Cardiac atrium fibroblast (primary cell): ENCODE results near the gene ELAVL3. TPM values are rescaled to one million over a fixed set of nuclear protein-coding genes. Genes with fewer than 3 reads are reported as not detected.

Experiments used
- total RNA-seq: library from RNA; depleted of rRNA; stranded (reverse); fragments of >200 nt; gene quantifications from 2 replicates; pipeline ENCODE4 v1.2.3, GENCODE V29; 2015

Gene ELAVL3
- total RNA-seq = not detected in 2 replicates

DNA sequence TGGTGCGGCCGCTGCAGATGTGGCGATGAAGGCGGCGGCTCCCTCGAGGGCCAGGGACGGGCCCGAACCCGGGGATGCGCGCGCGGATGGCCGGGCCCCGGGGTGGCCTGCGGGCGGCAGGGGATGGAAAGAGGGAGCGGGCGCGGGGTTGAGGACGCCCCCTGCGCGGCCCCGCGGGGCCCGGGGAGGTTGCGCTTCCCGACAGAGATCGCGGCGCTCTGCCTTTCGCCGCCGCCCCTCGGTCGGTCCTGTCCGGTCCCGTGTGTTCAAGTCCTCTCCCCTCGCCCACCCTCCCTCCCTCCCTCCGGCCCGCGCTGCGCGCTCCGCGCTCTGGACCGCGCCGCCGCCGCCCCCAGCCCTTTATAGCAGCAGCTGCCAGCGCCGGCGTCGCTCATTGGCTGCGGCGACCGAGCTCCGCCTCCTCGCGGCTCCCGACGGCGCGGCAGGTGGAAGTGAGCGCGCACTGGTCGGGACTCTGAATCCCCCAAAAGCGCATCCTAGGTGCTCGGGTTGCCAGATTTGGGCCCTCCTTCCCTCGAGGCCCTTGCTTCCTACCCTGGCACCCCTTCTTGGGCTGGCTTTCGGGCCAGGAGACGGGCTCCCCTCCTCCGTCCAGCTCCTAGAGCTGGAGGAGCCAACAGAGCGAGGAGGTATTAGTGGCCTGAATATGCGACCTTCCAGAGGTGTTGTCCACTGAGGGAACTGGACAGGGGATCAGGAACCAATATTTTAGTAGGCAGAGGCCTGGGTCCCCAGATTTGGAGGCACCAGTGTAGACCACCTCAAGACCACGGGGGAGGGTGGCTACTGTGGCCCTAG is at the start of gene ELAVL3:
Gene ELAVL3, minus strand, starts transcription at position 332 of the 819 bp plus-strand sequence. CDS start 438 bp downstream, outside the sequence.

DNA sequence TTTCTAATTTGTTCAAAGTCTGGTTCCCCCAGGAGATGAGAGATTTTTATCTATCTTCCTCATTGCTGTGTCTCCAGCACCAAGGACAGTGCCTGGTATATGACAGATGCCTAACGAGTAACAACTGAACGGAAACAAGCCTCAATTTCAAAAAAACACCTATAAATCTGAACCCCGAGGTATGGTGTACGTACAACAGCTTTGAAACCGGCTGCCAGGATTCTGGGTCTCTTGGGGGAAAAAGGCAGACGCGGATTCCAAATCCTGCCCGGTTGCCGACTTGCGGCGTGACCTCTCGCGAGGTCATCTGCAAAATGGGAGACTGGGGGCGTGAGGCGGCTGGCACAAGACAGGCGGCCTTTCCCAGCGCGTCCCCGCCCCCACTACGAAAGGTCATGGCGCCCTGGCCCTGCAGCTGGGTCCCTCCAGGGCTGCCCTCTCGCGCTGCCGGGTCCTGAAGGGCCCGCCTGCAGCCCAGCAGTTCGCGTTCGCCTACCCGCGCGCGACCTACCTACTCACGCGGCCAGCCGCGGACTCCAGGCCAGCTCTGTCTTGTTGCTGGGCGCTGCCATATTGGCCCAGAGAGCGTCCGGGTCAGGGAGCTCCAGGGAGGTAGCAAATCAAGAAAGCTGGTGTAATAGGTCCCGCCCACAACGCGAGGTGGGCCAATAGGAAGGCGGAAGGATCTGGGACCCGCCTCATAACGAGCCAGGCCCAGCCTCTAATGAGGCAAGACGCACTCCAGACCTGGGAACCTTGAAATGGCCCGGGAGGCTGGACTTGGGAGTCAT is 47.9 kb upstream of the ELAVL3 start, which contains the start of gene ECSIT:
Gene ECSIT, minus strand, starts transcription at position 584 of the 791 bp plus-strand sequence. CDS start 9,964 bp downstream, outside the sequence.

DNA sequence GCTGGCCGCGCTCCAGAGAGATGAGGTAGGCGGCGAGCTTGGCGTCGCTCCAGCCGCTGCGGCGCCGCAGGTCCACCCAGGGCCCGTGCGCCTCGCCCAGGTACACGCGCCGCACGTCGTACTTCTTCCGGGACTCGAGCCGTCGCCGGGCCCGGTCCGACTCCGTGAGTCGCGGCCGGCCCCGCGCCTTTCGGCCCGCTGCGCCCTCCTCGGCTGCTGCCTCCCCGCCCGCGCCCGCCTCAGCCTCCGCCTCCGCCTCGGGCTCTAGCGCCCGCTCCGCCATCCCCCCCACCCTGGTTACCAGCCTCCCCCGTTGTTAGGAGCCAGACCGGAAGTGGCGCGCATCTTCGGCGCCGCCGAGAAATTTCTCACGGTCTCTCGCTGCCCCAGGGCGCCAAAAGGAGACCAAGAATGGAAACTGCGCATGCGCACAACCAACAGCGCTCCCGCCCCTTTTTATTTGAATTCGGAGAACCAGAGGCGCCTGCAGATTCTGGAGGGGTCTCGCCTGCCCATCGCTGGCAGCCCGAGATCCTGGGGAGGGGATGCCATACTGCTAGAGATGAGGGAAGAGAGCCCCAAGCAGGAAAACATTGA is 24.8 kb upstream of the ELAVL3 start, which contains the start of gene ZNF653:
Gene ZNF653, minus strand, starts transcription at position 336 of the 597 bp plus-strand sequence. Its CDS starts 53 bp downstream, at position 283.

DNA sequence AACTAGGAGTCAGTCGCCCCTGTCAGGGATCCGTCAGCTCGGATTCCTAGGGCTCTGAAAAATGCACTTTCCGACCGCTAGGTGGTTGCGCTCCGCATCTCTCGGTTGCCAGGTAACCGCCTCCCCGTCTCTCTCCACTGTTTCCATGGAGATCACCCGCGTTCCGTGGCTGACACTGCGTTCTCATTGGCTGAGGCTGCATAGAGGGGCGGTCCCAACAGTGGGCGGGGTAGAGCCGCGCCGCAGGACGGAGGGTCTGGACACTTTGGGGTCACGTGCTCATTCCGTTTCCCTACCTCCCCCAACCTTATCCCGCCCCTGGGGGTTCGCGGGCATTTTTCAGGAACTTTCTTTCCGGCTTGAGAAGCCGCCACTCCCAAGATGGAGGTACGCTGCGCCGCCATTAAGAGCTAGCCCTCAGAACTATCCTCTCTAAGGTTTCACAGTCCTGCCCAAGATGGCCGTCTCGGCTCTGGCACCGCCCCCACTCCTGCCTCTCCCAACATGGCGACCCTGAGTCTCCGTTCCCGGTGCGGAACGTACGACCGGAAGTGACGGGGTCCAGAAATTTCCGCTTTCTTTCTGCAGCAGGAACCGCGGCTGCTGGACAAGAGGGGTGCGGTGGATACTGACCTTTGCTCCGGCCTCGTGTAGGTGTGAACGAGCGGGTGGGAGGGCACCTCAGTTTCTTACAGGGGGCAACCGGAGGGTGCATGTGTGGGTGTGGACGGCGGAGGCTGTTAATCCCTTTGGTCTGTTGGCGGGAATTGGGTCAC is 45.6 kb downstream of the ELAVL3 start, which contains the start of the genes ODAD3 and PRKCSH:
Gene ODAD3, minus strand, starts transcription at position 65 of the 776 bp plus-strand sequence. CDS start 105 bp downstream, outside the sequence.
Gene PRKCSH, plus strand, starts transcription at position 579 of the 776 bp plus-strand sequence. CDS start 483 bp downstream, outside the sequence.

DNA sequence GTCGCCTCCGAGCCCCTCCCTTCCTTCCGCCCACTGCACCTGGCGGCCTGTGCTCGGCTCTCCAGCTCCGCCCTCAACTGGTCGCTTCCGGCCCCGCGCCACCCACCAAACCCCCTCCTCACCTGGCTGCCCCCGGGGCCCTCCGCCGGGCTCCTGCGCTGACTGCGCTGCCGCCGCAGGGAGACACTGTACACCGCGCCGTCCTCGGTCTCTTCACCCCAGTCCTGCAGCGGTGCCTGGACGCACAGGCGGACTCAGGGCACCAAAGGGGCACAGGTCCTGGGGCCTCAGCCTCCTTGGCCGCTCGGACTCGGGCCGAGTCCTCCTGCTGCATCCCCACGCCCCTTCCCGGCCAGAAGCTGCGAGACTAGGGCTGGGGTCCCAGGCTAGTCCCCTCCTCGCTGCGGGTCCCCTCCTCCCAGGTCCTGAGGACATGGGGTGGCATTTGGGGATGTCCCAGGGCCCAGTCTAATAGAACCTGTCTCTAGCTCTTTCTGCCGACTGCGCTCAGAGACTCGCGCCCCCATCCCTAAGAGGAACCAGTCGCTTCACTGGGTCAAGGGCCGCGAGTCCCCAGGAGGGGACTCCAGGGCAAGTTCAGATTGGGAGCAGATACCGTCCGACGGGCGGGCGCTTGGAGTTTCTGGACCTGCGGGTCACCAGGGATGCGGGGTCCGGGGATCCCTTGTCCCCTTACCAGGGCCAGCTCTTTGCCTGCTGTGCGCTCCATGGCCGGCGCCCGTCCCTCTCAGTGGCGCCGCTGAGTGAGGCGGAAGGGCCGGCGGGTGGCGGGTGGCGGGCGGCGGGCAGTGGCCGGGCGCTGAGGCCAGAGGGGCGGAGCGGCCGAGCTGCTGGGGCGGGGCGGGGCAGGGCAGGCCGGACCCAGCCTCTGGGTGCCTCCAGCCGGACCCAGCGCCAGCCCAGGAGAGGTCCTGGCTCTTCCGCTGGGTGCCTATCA is 62.0 kb downstream of the ELAVL3 start, which contains the start of gene RGL3:
Gene RGL3, minus strand, starts transcription at position 766 of the 958 bp plus-strand sequence. Its CDS starts 36 bp downstream, at position 730.

Other genes with a start within 250 kb of the ELAVL3 start
- gene ANGPTL8, start 241.4 kb downstream of the ELAVL3 start, total RNA-seq = not detected in 2 replicates
- gene DOCK6, start 218.5 kb downstream of the ELAVL3 start, total RNA-seq = 25.1 and 29.4 TPM in 2 replicates
- not detected in 2 replicates for gene TSPAN16, start 184.9 kb downstream of the ELAVL3 start, total RNA-seq
- gene RAB3D, start 141.4 kb downstream of the ELAVL3 start, total RNA-seq = 16.4 and 25.6 TPM in 2 replicates
- 105 and 189 TPM in 2 replicates for gene TMEM205, start 134.8 kb downstream of the ELAVL3 start, total RNA-seq
- gene CCDC159, start 134.5 kb downstream of the ELAVL3 start, total RNA-seq = 7.6 and 8.1 TPM in 2 replicates
- 54.5 and 59.3 TPM in 2 replicates for gene PLPPR2, start 125.6 kb downstream of the ELAVL3 start, total RNA-seq
- gene SWSAP1, start 106.4 kb downstream of the ELAVL3 start, total RNA-seq = 0.18 and 1.3 TPM in 2 replicates
- gene EPOR, start 96.7 kb downstream of the ELAVL3 start, total RNA-seq = 11.4 and 11.5 TPM in 2 replicates
- 6.0 and 7.2 TPM in 2 replicates for gene RGL3, start 61.7 kb downstream of the ELAVL3 start, total RNA-seq
- 0.65 TPM in 1 of 2 replicates, not detected in the other for gene ODAD3, start 45.9 kb downstream of the ELAVL3 start, total RNA-seq
- 247 and 249 TPM in 2 replicates for gene PRKCSH, start 45.4 kb downstream of the ELAVL3 start, total RNA-seq
- 3.1 and 14.4 TPM in 2 replicates for gene ZNF653, start 24.8 kb upstream of the ELAVL3 start, total RNA-seq
- 27.4 and 33.5 TPM in 2 replicates for gene ECSIT, start 48.1 kb upstream of the ELAVL3 start, total RNA-seq
- 3.2 and 3.6 TPM in 2 replicates for gene CNN1, start 57.8 kb upstream of the ELAVL3 start, total RNA-seq
- gene ELOF1, start 78.2 kb upstream of the ELAVL3 start, total RNA-seq = 34.5 and 34.7 TPM in 2 replicates
- gene ACP5, start 96.6 kb upstream of the ELAVL3 start, total RNA-seq = 1.3 TPM in 1 of 2 replicates, not detected in the other
- gene ZNF627, start 116.4 kb upstream of the ELAVL3 start, total RNA-seq = 8.7 and 10.7 TPM in 2 replicates